Ovary (tissue), 3 donors: ENCODE data around the gene PLXNB1.

Experiments used
- EP300 ChIP-seq: sonication (generic); formaldehyde crosslinking; IDR thresholded peaks from one replicate; pipeline ENCODE4 v1.6.1; 2017; ENCODE audit warnings: antibody characterized with exemption
- POLR2A ChIP-seq: fragments of 450-650 bp; IDR thresholded peaks from one replicate; pipeline ENCODE4 v1.6.1; 2017; ENCODE audit warnings: antibody characterized with exemption, mild to moderate bottlenecking, moderate library complexity
- TF ChIP-seq, protein P1 (sequence below), 3 donors: fragments of 450-650 bp in 2 of 3; fragments of 200-600 bp in 1 of 3; IDR thresholded peaks; one replicate each; pipeline versions ENCODE4 v1.5.1 to v1.8.0; 2016 to 2022; ENCODE audit warnings: antibody characterized with exemption in 3 of 3, mild to moderate bottlenecking in 1 of 3
- donor health status: DM: no; HTN: no; CAD: no.

DNA sequence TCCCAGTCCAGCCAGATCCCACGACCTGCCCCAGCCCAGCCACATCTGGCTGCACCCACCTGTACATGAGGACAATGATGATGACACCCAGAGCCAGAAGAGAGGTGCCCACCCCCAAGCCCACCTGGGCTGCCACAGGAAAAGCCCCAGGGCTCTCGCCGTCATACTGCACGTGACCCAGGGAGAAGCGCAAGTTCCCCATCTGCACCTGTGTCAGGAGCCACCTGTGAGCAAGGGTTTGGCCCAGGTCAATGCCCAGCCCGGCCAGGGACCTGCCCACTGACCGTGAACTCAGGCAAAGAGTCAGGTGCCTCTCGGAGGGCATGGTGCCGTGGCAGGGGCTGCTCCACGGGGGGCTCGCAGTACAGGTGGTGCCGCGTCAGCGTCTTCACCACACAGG lies 16.3 kb downstream of the PLXNB1 start:
- no peak for TF ChIP-seq POLR2A
- TF ChIP-seq, protein P1, sequence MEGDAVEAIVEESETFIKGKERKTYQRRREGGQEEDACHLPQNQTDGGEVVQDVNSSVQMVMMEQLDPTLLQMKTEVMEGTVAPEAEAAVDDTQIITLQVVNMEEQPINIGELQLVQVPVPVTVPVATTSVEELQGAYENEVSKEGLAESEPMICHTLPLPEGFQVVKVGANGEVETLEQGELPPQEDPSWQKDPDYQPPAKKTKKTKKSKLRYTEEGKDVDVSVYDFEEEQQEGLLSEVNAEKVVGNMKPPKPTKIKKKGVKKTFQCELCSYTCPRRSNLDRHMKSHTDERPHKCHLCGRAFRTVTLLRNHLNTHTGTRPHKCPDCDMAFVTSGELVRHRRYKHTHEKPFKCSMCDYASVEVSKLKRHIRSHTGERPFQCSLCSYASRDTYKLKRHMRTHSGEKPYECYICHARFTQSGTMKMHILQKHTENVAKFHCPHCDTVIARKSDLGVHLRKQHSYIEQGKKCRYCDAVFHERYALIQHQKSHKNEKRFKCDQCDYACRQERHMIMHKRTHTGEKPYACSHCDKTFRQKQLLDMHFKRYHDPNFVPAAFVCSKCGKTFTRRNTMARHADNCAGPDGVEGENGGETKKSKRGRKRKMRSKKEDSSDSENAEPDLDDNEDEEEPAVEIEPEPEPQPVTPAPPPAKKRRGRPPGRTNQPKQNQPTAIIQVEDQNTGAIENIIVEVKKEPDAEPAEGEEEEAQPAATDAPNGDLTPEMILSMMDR (IDR thresholded peaks at IDR 0.05): no peak
- TF ChIP-seq EP300: no peak
